Body of pancreas (tissue), 4 donors: Measurements from ENCODE around the gene CNTNAP5.

Source experiments
- CTCF ChIP-seq, 7 experiments: fragments of 450-650 bp in 4 of 7; fragments of 200-600 bp in 3 of 7; sonication (generic) in 3 of 7; IDR thresholded peaks; one replicate each; pipeline ENCODE4 v1.5.1; 2016 to 2019; ENCODE audit warnings: antibody characterized with exemption in 7 of 7
- POLR2A ChIP-seq, 3 donors: fragments of 450-650 bp; IDR thresholded peaks; one replicate each; pipeline ENCODE4 v1.6.1; 2016; ENCODE audit warnings: antibody characterized with exemption in 3 of 3, mild to moderate bottlenecking in 2 of 3

GRCh38 chr2:124079045-124079444 is 54.0 kb downstream of the CNTNAP5 start:
- no peak for TF ChIP-seq POLR2A (IDR thresholded peaks at IDR 0.05)
- no peak for TF ChIP-seq CTCF (IDR thresholded peaks at IDR 0.05)
